ENCODE data around the gene SLC35F3. TPM values are rescaled to one million over a fixed set of nuclear protein-coding genes. Genes with fewer than 3 reads are reported as not detected.

Gene SLC35F3
- total and polyA plus RNA-seq, 2 experiments from 2014 or later = 0.80 to 1.3 TPM

- Histone ChIP-seq H3K36me3 (replicated peaks; ENCODE audit: insufficient read depth, low read depth) (no peaks in the 10 kb centered on the region), H3K4me1 (ENCODE audit: insufficient read depth) (no peaks in the 10 kb centered on the region), H3K9me2 (replicated peaks; ENCODE audit: insufficient read depth) (no peaks in the 10 kb centered on the region), H3K9me3 (ENCODE audit: low read depth) (no peaks in the 10 kb centered on the region), H3K4me2 (no peak overlapping the region), H2AFZ (no peak overlapping the region), H3K27ac (no peak overlapping the region), H3K79me2 (no peaks in the 10 kb centered on the region), H4K20me1 (ENCODE audit: insufficient read depth, poor library complexity, severe bottlenecking) (no peaks in the 10 kb centered on the region), H3K27me3 (peaks cover 1% of the 10 kb centered on the region), H3K4me3 (no peak overlapping the region)
- DNase-seq (ENCODE audit: low spot score) = no peak
- TF ChIP-seq EZH2 (IDR thresholded peaks at IDR 0.05; ENCODE audit: borderline replicate concordance) (no peak), EZH2phosphoT487 (IDR thresholded peaks at IDR 0.05; ENCODE audit: low read depth, severe bottlenecking, unreplicated experiment) (no peak), CTCF (IDR thresholded peaks at IDR 0.05; ENCODE audit: poor library complexity) (no peak)
- 92% methylated on average over 4 of the region's 4 CpGs for WGBS (ENCODE audit: low lambda C conversion rate, missing lambda C conversion rate)
Measured at GRCh38 chr1:233972563-233972950, 68.1 kb downstream of the SLC35F3 start.

GRCh38 chr1:233972951-233973635 lies 68.6 kb downstream of the SLC35F3 start:
- no peak for TF ChIP-seq EZH2phosphoT487 (IDR thresholded peaks at IDR 0.05; ENCODE audit: low read depth, severe bottlenecking, unreplicated experiment)
- TF ChIP-seq EZH2 (IDR thresholded peaks at IDR 0.05; ENCODE audit: borderline replicate concordance) = no peak
- no peak for TF ChIP-seq CTCF (IDR thresholded peaks at IDR 0.05; ENCODE audit: poor library complexity)
- Histone ChIP-seq H3K79me2 (no peaks in the 10 kb centered on the region), H3K4me1 (ENCODE audit: insufficient read depth) (no peaks in the 10 kb centered on the region), H2AFZ (no peak overlapping the region), H3K4me2 (no peak overlapping the region), H3K36me3 (replicated peaks; ENCODE audit: insufficient read depth, low read depth) (no peaks in the 10 kb centered on the region), H3K27me3 (peaks cover 3% of the 10 kb centered on the region), H3K27ac (no peak overlapping the region), H3K9me2 (replicated peaks; ENCODE audit: insufficient read depth) (no peaks in the 10 kb centered on the region), H3K4me3 (no peak overlapping the region), H3K9me3 (ENCODE audit: low read depth) (no peaks in the 10 kb centered on the region), H4K20me1 (ENCODE audit: insufficient read depth, poor library complexity, severe bottlenecking) (no peaks in the 10 kb centered on the region)
- no peak for DNase-seq (ENCODE audit: low spot score)
- WGBS (ENCODE audit: low lambda C conversion rate, missing lambda C conversion rate) = 87% methylated on average over 7 of the region's 7 CpGs

- Histone ChIP-seq H2AFZ (no peak overlapping the region), H3K9me2 (replicated peaks; ENCODE audit: insufficient read depth) (no peaks in the 10 kb centered on the region), H3K36me3 (replicated peaks; ENCODE audit: insufficient read depth, low read depth) (no peaks in the 10 kb centered on the region), H3K27me3 (peaks cover 3% of the 10 kb centered on the region), H3K79me2 (no peaks in the 10 kb centered on the region), H3K4me1 (ENCODE audit: insufficient read depth) (no peaks in the 10 kb centered on the region), H4K20me1 (ENCODE audit: insufficient read depth, poor library complexity, severe bottlenecking) (no peaks in the 10 kb centered on the region), H3K9me3 (ENCODE audit: low read depth) (no peaks in the 10 kb centered on the region), H3K27ac (no peak overlapping the region), H3K4me2 (no peak overlapping the region), H3K4me3 (no peak overlapping the region)
- 96% methylated on average over 11 of the region's 11 CpGs for WGBS (ENCODE audit: low lambda C conversion rate, missing lambda C conversion rate)
- no peak for TF ChIP-seq EZH2 (IDR thresholded peaks at IDR 0.05; ENCODE audit: borderline replicate concordance)
- no peak for TF ChIP-seq EZH2phosphoT487 (IDR thresholded peaks at IDR 0.05; ENCODE audit: low read depth, severe bottlenecking, unreplicated experiment)
- TF ChIP-seq CTCF (IDR thresholded peaks at IDR 0.05; ENCODE audit: poor library complexity) = no peak
- DNase-seq (ENCODE audit: low spot score) = no peak
Measured at GRCh38 chr1:233975486-233975885, 71.0 kb downstream of the SLC35F3 start.
